GM19328 (cell line): ENCODE results near the gene TMEM39B.
"Not testable (repeated sequence)": the region's sequence is repeated elsewhere in the genome, so short reads cannot be mapped to it uniquely, and the experiment has no call there.

Experiments used
- ATAC-seq: cut with Tn5 transposase; IDR thresholded peaks from one replicate; pipeline ENCODE4 v1.9.1; 2021; ENCODE audit warnings: mild to moderate bottlenecking, moderate library complexity; ENCODE audit not compliant: unreplicated experiment

TMEM39B gene

GRCh38 chr1:32111789-32112188 lies 39.0 kb downstream of the TMEM39B start:
- no peak for ATAC-seq

DNA sequence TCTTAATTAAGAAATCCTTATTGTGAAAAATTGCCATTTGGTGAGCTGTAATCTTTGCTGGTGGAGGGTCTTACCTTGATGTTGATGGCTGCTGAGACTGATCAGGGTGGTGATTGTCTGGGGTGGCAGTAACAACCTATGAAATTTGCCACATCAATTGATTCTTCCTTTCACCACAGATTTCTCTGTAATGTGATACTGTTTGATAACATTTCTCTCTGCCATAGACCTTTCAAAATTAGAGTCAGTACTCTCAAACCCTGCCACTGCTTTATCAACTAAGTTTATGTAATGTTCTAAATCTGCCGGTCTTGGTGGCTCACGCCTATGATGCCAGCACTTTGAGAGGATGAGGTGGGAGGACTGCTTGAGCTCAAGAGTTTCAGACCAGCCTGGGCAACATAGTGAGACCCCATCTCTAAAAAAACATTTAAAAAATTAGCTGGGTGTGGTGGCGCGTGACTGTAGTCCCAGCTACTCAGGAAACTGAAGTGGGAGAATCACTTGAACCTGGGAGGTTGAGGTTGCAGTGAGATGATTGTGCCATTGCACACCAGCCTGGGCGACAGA lies 40.2 kb downstream of the TMEM39B start:
- no peak for ATAC-seq

- ATAC-seq, result not testable (repeated sequence)
Observed at GRCh38 chr1:32113436-32113835, 40.7 kb downstream of the TMEM39B start.

- ATAC-seq, result no peak
Observed at GRCh38 chr1:32114420-32114819, 41.7 kb downstream of the TMEM39B start.

DNA sequence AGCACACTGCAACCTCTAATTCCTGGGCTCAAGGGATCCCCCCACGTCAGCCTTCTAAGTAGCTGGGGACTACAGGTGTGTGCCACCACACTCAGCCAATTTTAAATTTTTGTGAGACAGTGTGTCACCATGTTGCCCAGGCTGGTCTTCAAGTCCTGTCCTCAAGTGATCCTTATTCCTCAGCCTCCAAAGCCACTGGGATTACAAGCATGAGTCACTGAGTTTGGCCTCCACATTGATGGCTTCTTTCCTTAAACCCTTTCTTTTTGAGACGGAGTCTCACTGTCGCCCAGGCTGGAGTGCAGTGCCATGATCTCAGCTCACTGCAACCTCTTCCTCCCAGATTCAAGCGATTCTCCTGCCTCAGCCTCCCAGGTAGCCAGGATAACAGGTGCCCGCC lies 42.8 kb downstream of the TMEM39B start:
- ATAC-seq, result no peak

DNA sequence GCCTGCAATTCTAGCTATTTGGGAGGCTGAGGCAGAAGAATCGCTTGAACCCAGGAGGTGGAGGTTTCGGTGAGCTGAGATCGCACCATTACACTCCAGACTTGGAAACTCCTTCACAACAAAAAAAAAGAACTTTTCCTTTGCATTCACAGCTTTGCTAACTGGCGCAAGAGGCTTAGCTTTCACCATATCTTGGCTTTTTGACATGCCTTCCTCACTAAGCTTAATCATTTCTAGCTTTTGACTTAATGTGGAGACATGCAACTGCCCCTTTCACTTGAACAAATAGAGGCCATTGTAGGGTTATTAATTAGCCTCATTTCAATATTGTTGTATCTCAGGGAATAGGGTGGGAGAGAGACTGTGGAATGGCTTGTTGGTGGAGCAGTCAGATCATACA lies 43.8 kb downstream of the TMEM39B start:
- no peak for ATAC-seq

DNA sequence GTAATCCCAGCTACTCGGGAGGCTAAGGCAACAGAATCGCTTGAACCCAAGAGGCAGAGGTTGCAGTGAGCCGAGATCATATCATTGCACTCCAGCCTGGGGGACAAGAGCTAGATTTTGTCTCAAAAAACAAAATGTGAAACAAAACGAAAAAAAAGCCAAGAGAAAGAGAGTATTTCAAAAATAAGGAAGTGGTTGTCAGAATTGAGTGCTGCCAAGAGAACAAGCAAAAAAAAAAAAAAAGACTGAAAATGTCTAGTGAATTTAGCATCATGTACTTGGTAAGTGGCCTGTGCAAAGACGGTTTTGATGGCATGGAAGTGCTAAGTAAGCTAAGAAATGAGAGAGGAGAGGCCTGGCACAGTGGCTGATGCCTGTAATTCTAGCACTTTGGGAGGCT lies 49.4 kb downstream of the TMEM39B start:
- ATAC-seq, result no peak

DNA sequence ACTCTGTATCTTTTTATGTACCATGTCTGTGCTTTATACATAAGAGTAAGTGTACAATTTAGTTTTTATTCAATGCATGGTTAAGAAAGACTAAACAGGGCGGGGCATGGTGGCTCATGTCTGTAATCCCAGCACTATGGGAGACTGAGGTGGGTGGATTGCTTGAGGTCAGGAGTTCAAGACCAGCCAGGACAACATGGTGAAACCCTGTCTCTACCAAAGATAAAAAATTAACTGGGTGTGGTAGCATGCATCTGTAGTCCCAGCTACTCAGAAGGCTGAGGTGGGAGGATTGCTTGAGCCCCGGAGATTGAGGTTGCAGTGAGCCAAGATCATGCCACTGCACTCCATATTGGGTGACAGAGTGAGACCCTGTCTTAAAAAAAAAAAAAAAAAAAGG lies 50.6 kb downstream of the TMEM39B start:
- ATAC-seq, result not testable (repeated sequence)

DNA sequence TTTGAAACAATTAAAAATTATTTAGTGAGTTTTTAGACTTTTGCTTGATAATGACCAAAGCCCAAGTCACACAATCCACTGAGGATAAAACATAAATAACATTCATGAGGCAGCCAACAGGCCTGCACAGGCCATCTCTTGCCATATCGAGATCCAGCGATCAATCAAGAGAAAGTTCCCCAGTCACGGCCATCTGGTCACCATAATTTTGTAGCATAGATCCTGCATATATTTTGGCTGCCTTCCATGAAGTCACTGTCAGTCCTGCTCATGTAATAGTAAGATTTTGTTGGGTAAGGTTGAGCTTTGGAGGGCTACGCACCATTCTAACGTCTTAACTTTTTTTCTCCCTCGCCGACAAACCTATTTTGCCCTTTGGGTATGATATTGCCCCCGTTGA lies 52.6 kb downstream of the TMEM39B start:
- no peak for ATAC-seq

DNA sequence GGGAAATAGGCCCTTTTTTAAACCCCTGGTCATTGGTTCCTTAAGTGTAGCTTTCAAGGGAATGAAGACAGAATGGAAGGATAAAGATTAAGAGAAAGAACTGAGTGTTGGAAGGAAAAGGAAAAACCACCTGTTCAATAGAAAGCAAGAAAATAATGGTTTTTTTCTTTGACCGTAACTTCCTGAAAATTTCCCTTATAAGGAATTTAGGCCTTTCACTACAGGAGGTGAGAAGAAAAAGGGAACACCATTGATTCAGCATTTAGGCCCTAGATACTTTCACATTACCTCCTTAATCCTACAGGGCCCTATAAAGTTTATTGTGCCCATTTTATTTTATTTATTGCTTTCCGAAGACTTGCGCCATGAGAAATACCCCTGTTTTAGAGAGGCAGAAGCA lies 54.0 kb downstream of the TMEM39B start:
- no peak for ATAC-seq

DNA sequence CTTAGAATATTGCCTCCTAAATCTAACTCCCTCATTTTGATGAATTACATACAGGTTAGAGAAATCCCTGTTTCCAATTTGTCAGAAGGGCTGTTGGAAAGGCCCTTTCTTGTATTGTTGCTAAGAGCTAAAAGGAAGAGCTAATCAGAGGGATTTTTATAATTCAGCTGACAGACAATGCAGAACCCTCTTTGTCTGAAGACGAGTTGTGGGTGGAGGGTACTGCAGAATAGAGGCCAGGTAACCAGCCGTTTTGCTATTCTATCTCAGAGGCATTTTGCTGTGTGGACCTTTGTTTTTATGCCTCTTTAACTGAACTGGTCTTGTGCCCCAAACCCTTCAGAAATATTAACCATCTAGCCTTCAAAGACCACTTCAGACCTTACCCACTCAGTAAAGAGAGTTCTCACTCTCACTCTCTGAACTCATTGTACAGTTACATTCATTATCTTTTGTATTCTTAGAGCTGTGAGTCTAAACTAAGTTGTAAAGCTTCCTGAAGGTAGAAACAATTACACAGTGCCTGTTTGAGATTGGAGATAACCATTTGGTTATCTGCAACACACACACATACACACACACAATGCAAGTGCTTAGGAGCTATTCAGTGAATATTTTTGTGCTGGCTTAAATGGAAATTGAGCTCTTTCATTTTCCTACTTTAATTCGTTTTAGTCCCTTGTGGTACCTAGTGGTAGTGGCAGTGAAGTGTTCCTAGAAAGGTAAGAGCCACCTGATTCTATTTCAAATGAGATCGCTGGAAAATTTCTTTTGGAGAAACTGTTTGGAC lies 54.9 kb downstream of the TMEM39B start:
- ATAC-seq, result no peak

DNA sequence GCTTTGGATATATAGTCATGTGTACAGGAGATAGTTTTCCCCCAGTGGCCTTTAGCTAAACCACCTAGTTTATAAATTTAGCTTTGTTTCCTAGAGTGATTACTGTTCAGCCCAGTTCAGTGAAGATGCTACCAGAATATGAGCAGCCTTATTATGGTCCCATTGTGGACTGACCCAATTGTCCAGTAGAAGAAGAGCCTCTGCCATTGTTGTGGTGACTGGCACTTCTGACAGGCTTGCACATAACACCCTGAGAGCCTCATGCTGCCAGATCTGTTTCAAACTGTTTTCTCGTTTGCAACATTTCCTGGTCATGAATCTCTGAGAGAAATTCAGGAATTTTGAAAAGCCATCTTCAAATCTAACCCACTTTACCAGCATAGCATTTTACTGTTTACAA lies 55.7 kb downstream of the TMEM39B start:
- no peak for ATAC-seq

DNA sequence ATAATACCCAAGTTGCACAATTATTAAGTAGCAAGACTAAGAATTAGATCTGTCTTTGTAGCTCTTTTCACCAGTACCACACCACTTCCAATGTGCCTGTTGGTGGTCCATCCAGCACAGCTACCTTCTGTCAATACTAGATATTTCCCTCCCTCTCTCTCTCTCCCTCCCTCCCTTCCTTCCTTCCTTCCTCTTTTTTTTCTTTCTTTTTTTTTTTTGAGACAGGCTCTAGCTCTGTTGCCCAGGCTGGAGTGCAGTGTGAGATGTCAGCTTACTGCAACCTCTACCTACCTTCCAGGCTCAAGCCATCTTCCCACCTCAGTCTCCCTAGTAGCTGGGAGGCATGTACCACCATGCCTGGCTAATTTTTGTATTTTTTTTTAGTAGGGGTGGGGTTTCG lies 56.2 kb downstream of the TMEM39B start:
- no peak for ATAC-seq

DNA sequence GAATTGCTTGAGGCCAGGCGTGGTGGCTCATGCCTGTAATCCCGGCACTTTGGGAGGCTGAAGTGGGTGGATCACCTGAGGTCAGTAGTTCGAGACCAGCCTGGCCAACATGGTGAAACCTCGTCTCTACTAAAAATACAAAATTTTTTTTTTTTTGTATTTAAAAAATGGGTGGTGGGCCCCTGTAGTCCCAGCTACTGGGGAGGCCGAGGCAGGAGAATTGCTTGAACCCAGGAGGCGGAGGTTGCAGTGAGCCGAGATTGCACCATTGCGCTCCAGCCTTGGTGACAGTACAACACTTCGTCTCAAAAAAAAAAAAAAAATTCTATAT lies 61.2 kb downstream of the TMEM39B start:
- ATAC-seq, result not testable (repeated sequence)

- no peak for ATAC-seq
Observed at GRCh38 chr1:32137111-32137510, 64.4 kb downstream of the TMEM39B start.

DNA sequence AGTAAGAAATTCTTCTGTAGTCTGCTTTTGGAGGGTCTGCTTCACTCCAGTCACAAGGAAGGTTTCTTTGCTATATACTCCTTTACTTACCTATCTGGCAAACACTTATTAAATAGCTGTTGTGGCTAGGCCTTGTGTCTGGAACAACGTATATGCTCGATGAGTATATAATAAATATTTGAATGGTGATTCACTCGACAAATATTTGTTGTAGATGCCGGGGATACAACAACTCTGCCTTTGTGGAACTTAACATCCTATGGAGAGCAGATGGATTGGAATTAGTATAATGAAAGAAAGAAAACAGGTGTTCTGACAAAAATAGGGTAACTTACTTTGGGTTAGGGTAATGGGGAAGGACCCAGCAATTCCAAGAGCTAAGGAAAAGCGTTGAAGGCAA lies 66.2 kb downstream of the TMEM39B start:
- no peak for ATAC-seq

GRCh38 chr1:32142446-32143301 lies 69.9 kb downstream of the TMEM39B start:
- no peak for ATAC-seq

DNA sequence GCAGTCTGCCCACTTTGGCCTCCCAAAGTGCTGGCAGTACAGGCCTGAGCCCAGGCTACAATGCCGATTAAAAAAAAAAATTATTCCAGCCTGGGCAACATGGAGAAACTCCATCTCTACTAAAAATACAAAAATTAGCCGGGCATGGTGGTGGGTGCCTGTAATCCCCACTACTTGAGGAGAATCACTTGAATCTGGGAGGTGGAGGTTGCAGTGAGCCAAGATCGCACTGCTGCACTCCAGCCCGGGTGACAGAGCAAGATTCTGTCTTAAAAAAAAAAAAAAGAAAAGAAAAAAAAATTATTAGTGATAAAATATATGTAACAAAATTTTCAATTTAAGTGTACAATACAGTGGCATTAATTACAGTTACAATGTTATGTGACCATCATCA lies 70.6 kb downstream of the TMEM39B start:
- ATAC-seq, result not testable (repeated sequence)

DNA sequence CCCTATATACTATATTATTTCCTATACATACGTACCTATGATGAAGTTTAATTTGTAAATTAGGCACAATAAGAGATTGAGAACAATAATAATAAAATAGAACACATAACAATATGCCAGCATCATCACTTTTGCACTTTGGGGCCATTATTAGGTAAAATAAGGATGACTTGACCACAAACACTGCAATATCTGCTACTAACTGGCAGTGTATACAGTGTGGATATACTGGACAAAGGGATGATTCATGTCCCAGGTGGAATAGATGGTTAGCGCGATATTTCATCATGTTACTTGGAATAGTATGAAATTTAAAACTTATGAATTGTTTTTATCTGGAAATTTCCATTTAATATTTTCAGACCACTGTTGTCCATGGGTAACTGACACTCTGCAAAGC lies 71.3 kb downstream of the TMEM39B start:
- ATAC-seq, result no peak

DNA sequence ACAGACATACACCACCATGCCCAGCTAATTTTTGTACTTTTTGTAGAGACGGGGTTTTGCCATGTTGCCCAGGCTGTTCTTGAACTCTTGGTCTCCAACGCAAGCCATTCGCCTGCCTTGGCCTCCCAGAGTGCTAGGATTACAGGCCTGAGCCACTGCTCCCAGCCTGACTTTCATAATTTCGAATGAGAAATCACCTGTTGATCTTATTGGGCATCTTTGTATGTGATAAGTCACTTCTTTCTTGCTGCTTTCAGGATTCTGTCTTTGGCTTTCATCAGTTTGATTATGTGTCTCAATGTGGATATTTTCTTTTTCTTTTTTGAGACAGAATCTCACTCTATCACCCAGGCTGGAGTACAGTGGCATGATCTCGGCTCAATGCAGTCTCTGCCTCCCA lies 75.1 kb downstream of the TMEM39B start:
- not testable (repeated sequence) for ATAC-seq

- no peak for ATAC-seq
Observed at GRCh38 chr1:32150847-32151246, 78.1 kb downstream of the TMEM39B start.

- ATAC-seq, result no peak
Observed at GRCh38 chr1:32151319-32151787, 78.6 kb downstream of the TMEM39B start.
